ENCODE results near the gene MSH3.
"Not testable (repeated sequence)": the region's sequence is repeated elsewhere in the genome, so short reads cannot be mapped to it uniquely, and the experiment has no call there.

The MSH3 gene

DNA sequence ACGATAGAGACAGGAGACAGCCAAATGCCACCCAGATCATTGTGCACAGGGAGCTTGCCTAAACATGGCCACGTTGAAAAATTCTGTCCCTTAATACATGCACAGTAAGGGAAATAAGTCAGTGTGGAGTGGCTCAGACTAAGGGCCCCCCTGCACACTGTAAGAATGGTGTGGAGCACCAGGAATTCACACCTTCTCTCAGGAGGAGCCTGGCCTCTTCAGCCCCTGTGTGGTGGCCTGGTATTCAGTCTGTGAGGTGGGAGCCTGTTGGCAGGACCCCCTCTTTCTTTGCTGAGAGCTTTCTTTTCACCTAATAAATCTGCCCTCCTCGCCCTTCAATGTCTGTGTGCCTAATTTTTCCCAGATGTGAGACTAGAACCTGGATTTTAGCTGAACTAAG lies 239.6 kb downstream of the MSH3 start:
- H3K27me3 ChIP-seq (ENCODE audit: control insufficient read depth, low read length): no peaks in the 10 kb centered on the region
- H3K4me2 ChIP-seq (ENCODE audit: low read length): no peak overlapping the region
- no peaks in the 10 kb centered on the region for H3F3A ChIP-seq (ENCODE audit: control insufficient read depth, insufficient read depth)
- no peak overlapping the region for H3K27ac ChIP-seq (ENCODE audit: low read depth, low read length)
- TF ChIP-seq EZH2phosphoT487 (IDR thresholded peaks at IDR 0.05; ENCODE audit: borderline replicate concordance, low read length): no peak
- TF ChIP-seq, protein P1, sequence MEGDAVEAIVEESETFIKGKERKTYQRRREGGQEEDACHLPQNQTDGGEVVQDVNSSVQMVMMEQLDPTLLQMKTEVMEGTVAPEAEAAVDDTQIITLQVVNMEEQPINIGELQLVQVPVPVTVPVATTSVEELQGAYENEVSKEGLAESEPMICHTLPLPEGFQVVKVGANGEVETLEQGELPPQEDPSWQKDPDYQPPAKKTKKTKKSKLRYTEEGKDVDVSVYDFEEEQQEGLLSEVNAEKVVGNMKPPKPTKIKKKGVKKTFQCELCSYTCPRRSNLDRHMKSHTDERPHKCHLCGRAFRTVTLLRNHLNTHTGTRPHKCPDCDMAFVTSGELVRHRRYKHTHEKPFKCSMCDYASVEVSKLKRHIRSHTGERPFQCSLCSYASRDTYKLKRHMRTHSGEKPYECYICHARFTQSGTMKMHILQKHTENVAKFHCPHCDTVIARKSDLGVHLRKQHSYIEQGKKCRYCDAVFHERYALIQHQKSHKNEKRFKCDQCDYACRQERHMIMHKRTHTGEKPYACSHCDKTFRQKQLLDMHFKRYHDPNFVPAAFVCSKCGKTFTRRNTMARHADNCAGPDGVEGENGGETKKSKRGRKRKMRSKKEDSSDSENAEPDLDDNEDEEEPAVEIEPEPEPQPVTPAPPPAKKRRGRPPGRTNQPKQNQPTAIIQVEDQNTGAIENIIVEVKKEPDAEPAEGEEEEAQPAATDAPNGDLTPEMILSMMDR (IDR thresholded peaks at IDR 0.05; ENCODE audit: low read depth, low read length, poor library complexity, severe bottlenecking): no peak
- no peaks in the 10 kb centered on the region for H3K4me1 ChIP-seq (ENCODE audit: control insufficient read depth, low read length)
- H3K9me3 ChIP-seq (ENCODE audit: control insufficient read depth, insufficient read depth, low read length): no peaks in the 10 kb centered on the region
- no peak overlapping the region for H3K4me3 ChIP-seq (ENCODE audit: low read length)
- H3K36me3 ChIP-seq (ENCODE audit: control insufficient read depth, low read length): peaks cover 3% of the 10 kb centered on the region; the same call in 1 of the 2 replicates
- H3K79me2 ChIP-seq (ENCODE audit: control insufficient read depth, low read length): no peaks in the 10 kb centered on the region
- H3K9me2 ChIP-seq (replicated peaks; ENCODE audit: control insufficient read depth, low read length): no peaks in the 10 kb centered on the region
- H4K20me1 ChIP-seq (ENCODE audit: control insufficient read depth, insufficient read depth, low read depth, low read length): no peaks in the 10 kb centered on the region

DNA sequence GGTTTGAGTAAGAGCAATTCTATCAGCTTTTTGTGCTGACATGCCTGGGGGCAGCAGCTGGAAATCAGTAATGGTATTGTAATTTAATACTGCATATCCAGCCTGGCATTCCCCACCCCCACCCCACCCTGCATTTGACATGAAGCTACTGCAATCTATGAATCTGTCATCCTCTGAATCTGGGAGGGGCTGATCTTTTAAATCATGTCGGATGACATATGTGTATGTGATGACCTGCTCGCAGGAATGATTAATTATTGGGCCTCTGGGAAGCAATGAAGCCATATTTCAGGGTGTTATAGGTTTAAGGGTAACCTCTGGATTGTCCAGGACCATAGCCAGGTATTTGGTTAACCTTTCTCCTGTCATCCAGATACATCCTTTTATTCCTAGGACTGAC lies 241.1 kb downstream of the MSH3 start:
- Histone ChIP-seq H3K36me3 (ENCODE audit: control insufficient read depth, low read length) (peaks cover 2% of the 10 kb centered on the region; the same call in 1 of the 2 replicates), H3K27ac (ENCODE audit: low read depth, low read length) (no peak overlapping the region), H3F3A (ENCODE audit: control insufficient read depth, insufficient read depth) (no peaks in the 10 kb centered on the region), H4K20me1 (ENCODE audit: control insufficient read depth, insufficient read depth, low read depth, low read length) (no peaks in the 10 kb centered on the region), H3K27me3 (ENCODE audit: control insufficient read depth, low read length) (no peaks in the 10 kb centered on the region), H3K4me2 (ENCODE audit: low read length) (no peak overlapping the region), H3K9me3 (ENCODE audit: control insufficient read depth, insufficient read depth, low read length) (no peaks in the 10 kb centered on the region), H3K9me2 (replicated peaks; ENCODE audit: control insufficient read depth, low read length) (no peaks in the 10 kb centered on the region), H3K79me2 (ENCODE audit: control insufficient read depth, low read length) (no peaks in the 10 kb centered on the region), H3K4me1 (ENCODE audit: control insufficient read depth, low read length) (no peaks in the 10 kb centered on the region), H3K4me3 (ENCODE audit: low read length) (no peak overlapping the region)
- no peak for TF ChIP-seq EZH2phosphoT487 (IDR thresholded peaks at IDR 0.05; ENCODE audit: borderline replicate concordance, low read length)
- TF ChIP-seq, protein P1 (IDR thresholded peaks at IDR 0.05; ENCODE audit: low read depth, low read length, poor library complexity, severe bottlenecking): no peak

DNA sequence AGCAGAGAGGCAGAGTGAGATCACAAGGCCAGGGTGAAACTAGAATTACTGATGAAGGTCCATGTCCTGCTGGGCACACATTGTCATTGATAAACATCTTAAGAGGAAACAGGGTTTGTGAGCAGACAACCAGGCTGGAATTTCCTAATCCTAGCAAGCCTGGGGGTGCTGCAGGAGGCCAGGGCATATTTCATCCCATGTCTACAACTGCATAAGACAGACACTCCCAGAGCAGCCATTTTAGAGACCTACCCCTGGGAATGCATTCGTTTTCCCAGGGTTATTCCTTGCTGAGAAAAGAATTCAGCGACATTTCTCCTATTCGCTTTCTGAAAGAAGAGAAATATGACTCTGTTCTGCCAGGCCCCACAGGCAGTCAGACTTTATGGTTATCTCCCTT lies 248.2 kb downstream of the MSH3 start:
- not testable (repeated sequence) for H4K20me1 ChIP-seq (ENCODE audit: control insufficient read depth, insufficient read depth, low read depth, low read length); H3K79me2 ChIP-seq (ENCODE audit: control insufficient read depth, low read length); H3F3A ChIP-seq (ENCODE audit: control insufficient read depth, insufficient read depth); H3K27ac ChIP-seq (ENCODE audit: low read depth, low read length); H3K27me3 ChIP-seq (ENCODE audit: control insufficient read depth, low read length); H3K9me3 ChIP-seq (ENCODE audit: control insufficient read depth, insufficient read depth, low read length); H3K36me3 ChIP-seq (ENCODE audit: control insufficient read depth, low read length); H3K4me1 ChIP-seq (ENCODE audit: control insufficient read depth, low read length); H3K4me3 ChIP-seq (ENCODE audit: low read length); H3K4me2 ChIP-seq (ENCODE audit: low read length); H3K9me2 ChIP-seq (replicated peaks; ENCODE audit: control insufficient read depth, low read length)

DNA sequence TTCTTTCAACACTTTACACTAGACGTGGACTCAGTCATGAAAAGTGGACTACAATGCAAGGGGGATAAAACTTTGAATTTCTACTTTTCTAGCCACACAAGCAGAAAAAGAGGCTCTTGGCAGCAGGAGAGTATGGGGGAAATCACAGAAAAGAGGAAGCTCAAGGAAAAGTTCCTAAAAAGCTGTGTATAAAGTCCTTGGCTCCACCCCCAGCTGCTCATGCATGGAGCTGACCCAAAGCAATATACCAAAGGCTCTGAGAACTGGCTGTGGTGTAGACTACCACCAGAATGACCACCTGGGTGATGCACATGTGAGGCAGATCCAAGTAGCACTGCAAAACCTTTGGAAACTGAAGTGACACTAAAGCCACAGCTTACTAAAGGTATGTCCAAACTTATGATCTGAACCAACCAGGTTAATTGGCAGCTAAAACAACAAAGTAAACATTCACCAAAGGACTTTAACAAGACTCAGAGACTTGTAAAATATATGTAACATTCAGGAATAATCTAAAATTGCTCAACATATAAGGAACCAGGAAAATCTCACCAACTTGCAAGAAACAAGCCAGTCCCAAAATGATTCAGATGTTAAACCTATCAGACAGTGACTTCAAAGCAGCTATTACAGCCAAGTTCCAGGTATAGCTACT lies 250.2 kb downstream of the MSH3 start:
- H3K9me3 ChIP-seq (ENCODE audit: control insufficient read depth, insufficient read depth, low read length): no peaks in the 10 kb centered on the region
- TF ChIP-seq, protein P1 (IDR thresholded peaks at IDR 0.05; ENCODE audit: low read depth, low read length, poor library complexity, severe bottlenecking): no peak
- no peak for TF ChIP-seq EZH2phosphoT487 (IDR thresholded peaks at IDR 0.05; ENCODE audit: borderline replicate concordance, low read length)

More for the DNA sequence above, 250.2 kb downstream of the MSH3 start:
- Histone ChIP-seq H3K4me3 (ENCODE audit: low read length) (no peak overlapping the region), H3K9me2 (replicated peaks; ENCODE audit: control insufficient read depth, low read length) (no peaks in the 10 kb centered on the region), H3F3A (ENCODE audit: control insufficient read depth, insufficient read depth) (no peaks in the 10 kb centered on the region), H3K4me1 (ENCODE audit: control insufficient read depth, low read length) (no peaks in the 10 kb centered on the region), H4K20me1 (ENCODE audit: control insufficient read depth, insufficient read depth, low read depth, low read length) (no peaks in the 10 kb centered on the region), H3K27ac (ENCODE audit: low read depth, low read length) (no peak overlapping the region), H3K27me3 (ENCODE audit: control insufficient read depth, low read length) (no peaks in the 10 kb centered on the region), H3K79me2 (ENCODE audit: control insufficient read depth, low read length) (no peaks in the 10 kb centered on the region), H3K4me2 (ENCODE audit: low read length) (no peak overlapping the region), H3K36me3 (ENCODE audit: control insufficient read depth, low read length) (no peaks in the 10 kb centered on the region)
